ENCODE results near the gene TAF1L.

The TAF1L gene

DNA sequence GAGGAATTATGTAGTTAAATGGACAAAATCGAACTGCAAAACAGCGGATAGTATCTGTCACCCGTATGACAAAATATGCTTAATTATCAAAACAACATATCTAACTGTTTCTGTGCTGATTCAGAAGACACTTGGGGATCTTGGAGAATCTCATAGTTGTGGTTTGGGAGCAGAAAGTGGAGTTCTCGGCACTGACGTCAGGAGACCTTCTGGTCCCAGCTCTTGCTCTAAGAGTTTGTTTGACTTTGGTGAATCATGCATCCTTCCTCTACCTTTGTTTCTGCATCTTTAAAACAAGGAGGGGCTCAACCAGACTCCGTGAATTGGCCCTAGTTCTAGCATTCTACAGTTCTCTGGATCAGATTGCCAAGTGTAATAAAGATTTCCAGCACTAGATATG lies 37.0 kb upstream of the TAF1L start:
- Histone ChIP-seq H3K9me2 (replicated peaks; ENCODE audit: control insufficient read depth, low read length) (no peaks in the 10 kb centered on the region), H3K27me3 (ENCODE audit: control insufficient read depth, low read length) (no peaks in the 10 kb centered on the region), H3K79me2 (ENCODE audit: control insufficient read depth, low read length) (no peaks in the 10 kb centered on the region), H3K36me3 (ENCODE audit: control insufficient read depth, low read length) (no peaks in the 10 kb centered on the region), H4K20me1 (ENCODE audit: control insufficient read depth, insufficient read depth, low read depth, low read length) (no peaks in the 10 kb centered on the region), H3K4me3 (ENCODE audit: low read length) (no peak overlapping the region), H3K9me3 (ENCODE audit: control insufficient read depth, insufficient read depth, low read length) (no peaks in the 10 kb centered on the region), H3F3A (ENCODE audit: control insufficient read depth, insufficient read depth) (no peaks in the 10 kb centered on the region), H3K27ac (ENCODE audit: low read depth, low read length) (no peak overlapping the region), H3K4me2 (ENCODE audit: low read length) (no peak overlapping the region), H3K4me1 (ENCODE audit: control insufficient read depth, low read length) (no peaks in the 10 kb centered on the region)
- TF ChIP-seq, protein P1, sequence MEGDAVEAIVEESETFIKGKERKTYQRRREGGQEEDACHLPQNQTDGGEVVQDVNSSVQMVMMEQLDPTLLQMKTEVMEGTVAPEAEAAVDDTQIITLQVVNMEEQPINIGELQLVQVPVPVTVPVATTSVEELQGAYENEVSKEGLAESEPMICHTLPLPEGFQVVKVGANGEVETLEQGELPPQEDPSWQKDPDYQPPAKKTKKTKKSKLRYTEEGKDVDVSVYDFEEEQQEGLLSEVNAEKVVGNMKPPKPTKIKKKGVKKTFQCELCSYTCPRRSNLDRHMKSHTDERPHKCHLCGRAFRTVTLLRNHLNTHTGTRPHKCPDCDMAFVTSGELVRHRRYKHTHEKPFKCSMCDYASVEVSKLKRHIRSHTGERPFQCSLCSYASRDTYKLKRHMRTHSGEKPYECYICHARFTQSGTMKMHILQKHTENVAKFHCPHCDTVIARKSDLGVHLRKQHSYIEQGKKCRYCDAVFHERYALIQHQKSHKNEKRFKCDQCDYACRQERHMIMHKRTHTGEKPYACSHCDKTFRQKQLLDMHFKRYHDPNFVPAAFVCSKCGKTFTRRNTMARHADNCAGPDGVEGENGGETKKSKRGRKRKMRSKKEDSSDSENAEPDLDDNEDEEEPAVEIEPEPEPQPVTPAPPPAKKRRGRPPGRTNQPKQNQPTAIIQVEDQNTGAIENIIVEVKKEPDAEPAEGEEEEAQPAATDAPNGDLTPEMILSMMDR (IDR thresholded peaks at IDR 0.05; ENCODE audit: low read depth, low read length, poor library complexity, severe bottlenecking): no peak
- no peak for TF ChIP-seq EZH2phosphoT487 (IDR thresholded peaks at IDR 0.05; ENCODE audit: borderline replicate concordance, low read length)

DNA sequence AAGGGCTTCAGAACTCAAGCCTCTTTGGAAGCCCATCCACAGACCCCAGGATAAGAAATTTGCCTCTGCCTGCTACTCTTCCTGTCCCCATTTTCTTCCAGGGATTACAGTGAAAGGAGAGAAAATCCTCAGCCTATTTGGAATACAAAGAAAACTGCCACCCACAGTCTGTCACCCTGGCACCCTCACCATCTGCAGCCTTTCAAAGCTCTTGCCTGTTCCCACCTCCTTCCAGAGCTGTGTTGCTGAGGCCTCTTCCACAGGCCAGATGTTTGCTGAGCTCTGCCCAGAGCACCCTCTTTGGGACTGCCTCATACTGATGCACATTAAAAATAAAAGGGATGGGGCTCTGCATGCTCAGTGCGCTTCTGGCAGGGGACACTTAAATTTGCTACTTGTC lies 35.9 kb upstream of the TAF1L start:
- H3K27ac ChIP-seq (ENCODE audit: low read depth, low read length): no peak overlapping the region
- no peaks in the 10 kb centered on the region for H3K36me3 ChIP-seq (ENCODE audit: control insufficient read depth, low read length)
- no peaks in the 10 kb centered on the region for H3K9me2 ChIP-seq (replicated peaks; ENCODE audit: control insufficient read depth, low read length)
- no peak for TF ChIP-seq EZH2phosphoT487 (IDR thresholded peaks at IDR 0.05; ENCODE audit: borderline replicate concordance, low read length)
- TF ChIP-seq, protein P1 (IDR thresholded peaks at IDR 0.05; ENCODE audit: low read depth, low read length, poor library complexity, severe bottlenecking): no peak
- H3F3A ChIP-seq (ENCODE audit: control insufficient read depth, insufficient read depth): no peaks in the 10 kb centered on the region
- H3K4me3 ChIP-seq (ENCODE audit: low read length): no peak overlapping the region
- no peaks in the 10 kb centered on the region for H3K9me3 ChIP-seq (ENCODE audit: control insufficient read depth, insufficient read depth, low read length)
- no peaks in the 10 kb centered on the region for H3K79me2 ChIP-seq (ENCODE audit: control insufficient read depth, low read length)
- no peaks in the 10 kb centered on the region for H3K4me1 ChIP-seq (ENCODE audit: control insufficient read depth, low read length)
- no peaks in the 10 kb centered on the region for H4K20me1 ChIP-seq (ENCODE audit: control insufficient read depth, insufficient read depth, low read depth, low read length)
- no peaks in the 10 kb centered on the region for H3K27me3 ChIP-seq (ENCODE audit: control insufficient read depth, low read length)
- no peak overlapping the region for H3K4me2 ChIP-seq (ENCODE audit: low read length)

DNA sequence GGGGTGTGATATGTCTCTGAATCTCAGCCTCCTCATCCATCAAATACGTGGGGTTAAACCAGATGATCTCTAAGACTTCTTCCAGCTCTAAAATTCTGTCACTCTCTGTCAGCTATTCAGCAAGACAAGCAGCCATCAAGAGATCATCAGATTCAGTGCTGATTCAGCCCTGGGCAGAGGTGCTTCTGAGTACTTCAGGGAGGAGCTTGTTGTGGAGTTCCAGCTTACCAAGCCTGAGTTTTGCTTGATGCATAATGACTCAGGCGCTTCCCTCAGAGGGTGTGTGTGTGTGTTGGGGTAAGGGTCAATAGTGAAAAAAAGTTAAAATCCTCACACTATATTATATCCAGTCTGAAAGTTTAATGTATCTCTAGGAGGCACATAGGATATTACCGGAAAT lies 29.6 kb upstream of the TAF1L start:
- H3K4me3 ChIP-seq (ENCODE audit: low read length): no peak overlapping the region
- H3K36me3 ChIP-seq (ENCODE audit: control insufficient read depth, low read length): no peaks in the 10 kb centered on the region
- no peak overlapping the region for H3K27ac ChIP-seq (ENCODE audit: low read depth, low read length)
- TF ChIP-seq, protein P1 (IDR thresholded peaks at IDR 0.05; ENCODE audit: low read depth, low read length, poor library complexity, severe bottlenecking): no peak
- no peak for TF ChIP-seq EZH2phosphoT487 (IDR thresholded peaks at IDR 0.05; ENCODE audit: borderline replicate concordance, low read length)
- peaks cover 9% of the 10 kb centered on the region; the same call in 1 of the 2 replicates for H3K9me3 ChIP-seq (ENCODE audit: control insufficient read depth, insufficient read depth, low read length)
- H3F3A ChIP-seq (ENCODE audit: control insufficient read depth, insufficient read depth): no peaks in the 10 kb centered on the region
- no peaks in the 10 kb centered on the region for H4K20me1 ChIP-seq (ENCODE audit: control insufficient read depth, insufficient read depth, low read depth, low read length)
- H3K4me1 ChIP-seq (ENCODE audit: control insufficient read depth, low read length): no peaks in the 10 kb centered on the region
- H3K79me2 ChIP-seq (ENCODE audit: control insufficient read depth, low read length): no peaks in the 10 kb centered on the region
- H3K9me2 ChIP-seq (replicated peaks; ENCODE audit: control insufficient read depth, low read length): no peaks in the 10 kb centered on the region
- H3K27me3 ChIP-seq (ENCODE audit: control insufficient read depth, low read length): no peaks in the 10 kb centered on the region
- H3K4me2 ChIP-seq (ENCODE audit: low read length): no peak overlapping the region

DNA sequence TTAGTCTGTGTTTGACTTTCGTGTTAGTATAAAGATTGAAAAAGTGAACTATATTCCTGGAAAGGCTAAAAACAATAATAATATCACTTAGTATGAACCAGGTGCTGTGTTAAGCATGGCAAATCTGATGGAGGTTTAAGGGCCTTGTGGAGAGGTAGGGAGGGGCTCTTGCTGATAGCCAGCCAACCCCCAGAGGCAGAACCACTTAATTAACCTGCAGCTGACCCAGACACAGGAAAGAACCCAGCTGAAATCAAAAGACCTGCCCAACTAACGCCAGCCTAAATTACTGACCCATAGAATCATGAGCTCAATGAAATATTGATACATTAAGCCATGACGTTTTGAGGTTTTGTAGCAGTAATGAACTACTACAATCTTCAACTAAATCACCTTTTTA lies 28.3 kb upstream of the TAF1L start:
- H3K27ac ChIP-seq (ENCODE audit: low read depth, low read length): no peak overlapping the region
- no peaks in the 10 kb centered on the region for H3K79me2 ChIP-seq (ENCODE audit: control insufficient read depth, low read length)
- H3K36me3 ChIP-seq (ENCODE audit: control insufficient read depth, low read length): no peaks in the 10 kb centered on the region
- no peak overlapping the region for H3K4me2 ChIP-seq (ENCODE audit: low read length)
- no peak for TF ChIP-seq EZH2phosphoT487 (IDR thresholded peaks at IDR 0.05; ENCODE audit: borderline replicate concordance, low read length)
- TF ChIP-seq, protein P1 (IDR thresholded peaks at IDR 0.05; ENCODE audit: low read depth, low read length, poor library complexity, severe bottlenecking): no peak
- no peaks in the 10 kb centered on the region for H3K4me1 ChIP-seq (ENCODE audit: control insufficient read depth, low read length)
- H3K9me2 ChIP-seq (replicated peaks; ENCODE audit: control insufficient read depth, low read length): no peaks in the 10 kb centered on the region
- H3F3A ChIP-seq (ENCODE audit: control insufficient read depth, insufficient read depth): no peaks in the 10 kb centered on the region
- no peaks in the 10 kb centered on the region for H4K20me1 ChIP-seq (ENCODE audit: control insufficient read depth, insufficient read depth, low read depth, low read length)
- H3K27me3 ChIP-seq (ENCODE audit: control insufficient read depth, low read length): no peaks in the 10 kb centered on the region
- no peak overlapping the region for H3K4me3 ChIP-seq (ENCODE audit: low read length)
- peaks cover 9% of the 10 kb centered on the region; the same call in 1 of the 2 replicates for H3K9me3 ChIP-seq (ENCODE audit: control insufficient read depth, insufficient read depth, low read length)
